GM21529 (cell line): ENCODE measurements around the gene XIRP2.

Source experiments
- ATAC-seq: cut with Tn5 transposase; IDR thresholded peaks from one replicate; pipeline ENCODE4 v1.9.1; 2021; ENCODE audit not compliant: unreplicated experiment

The XIRP2 gene

DNA sequence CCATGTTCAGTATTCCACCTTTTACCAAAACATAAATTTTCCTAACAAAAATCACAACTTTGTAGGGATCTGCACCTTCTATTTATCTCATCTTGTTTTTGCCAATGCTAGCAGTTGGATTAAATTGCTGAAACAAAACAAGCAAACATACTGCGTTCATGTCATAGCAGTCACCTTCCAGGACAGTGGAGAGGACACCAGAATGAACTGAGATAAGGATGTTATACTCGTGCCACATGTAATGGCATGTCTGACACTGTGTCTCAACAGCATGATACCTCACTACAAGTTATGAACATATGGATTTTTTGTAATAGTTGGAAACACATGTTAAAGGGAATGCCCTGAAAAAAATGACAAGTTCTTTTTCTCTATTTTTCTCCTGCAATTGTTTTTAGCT lies 245.3 kb downstream of the XIRP2 start:
- no peak for ATAC-seq

DNA sequence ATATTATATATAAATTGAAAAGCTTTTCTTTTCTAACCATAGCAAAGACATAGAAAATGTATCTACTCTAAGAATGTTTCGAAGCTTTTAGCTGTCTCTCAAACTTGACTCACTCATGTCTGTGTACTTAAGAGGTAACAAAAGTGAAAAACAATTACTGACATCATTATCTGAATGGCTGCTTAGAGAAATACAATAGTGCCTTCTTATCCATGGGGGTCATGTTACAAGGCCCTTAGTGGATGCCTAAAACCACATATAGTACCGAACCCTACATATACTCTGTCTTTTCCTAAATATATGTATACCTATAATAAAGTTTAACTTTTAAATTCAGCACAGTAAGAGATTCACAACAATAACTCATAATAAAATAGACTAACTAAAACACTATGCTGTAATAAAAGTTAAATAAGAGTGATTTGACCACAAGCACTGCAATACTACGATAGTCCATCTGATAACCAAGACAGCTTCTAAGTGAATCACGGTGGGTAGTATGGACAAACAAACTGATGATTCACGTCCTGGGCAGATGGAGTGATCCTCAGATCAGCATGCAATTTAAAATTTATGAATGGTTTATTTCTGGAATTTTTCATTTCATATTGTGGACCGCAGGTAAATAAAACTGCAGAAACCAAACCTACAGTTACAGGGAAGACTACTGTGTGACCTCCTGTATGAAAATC lies 246.2 kb downstream of the XIRP2 start:
- no peak for ATAC-seq

DNA sequence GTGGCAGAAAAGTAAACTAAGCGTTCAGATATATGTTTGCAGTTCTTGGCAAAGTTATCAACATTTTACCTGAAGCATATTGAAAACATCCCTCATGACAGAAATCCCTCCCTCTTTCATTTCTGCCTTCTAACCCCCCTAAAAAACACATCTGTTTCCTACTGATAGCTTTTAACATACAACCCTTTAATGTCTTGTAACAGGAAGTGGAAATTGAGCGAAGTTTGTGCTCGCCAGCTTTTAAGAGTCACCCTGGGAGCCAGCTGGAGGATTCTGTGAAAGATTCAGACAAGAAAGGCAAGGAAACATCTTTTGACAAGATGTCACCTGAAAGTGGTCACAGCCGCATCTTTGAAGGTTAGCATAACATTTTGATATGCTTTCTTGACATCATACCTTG lies 247.4 kb downstream of the XIRP2 start:
- no peak for ATAC-seq

DNA sequence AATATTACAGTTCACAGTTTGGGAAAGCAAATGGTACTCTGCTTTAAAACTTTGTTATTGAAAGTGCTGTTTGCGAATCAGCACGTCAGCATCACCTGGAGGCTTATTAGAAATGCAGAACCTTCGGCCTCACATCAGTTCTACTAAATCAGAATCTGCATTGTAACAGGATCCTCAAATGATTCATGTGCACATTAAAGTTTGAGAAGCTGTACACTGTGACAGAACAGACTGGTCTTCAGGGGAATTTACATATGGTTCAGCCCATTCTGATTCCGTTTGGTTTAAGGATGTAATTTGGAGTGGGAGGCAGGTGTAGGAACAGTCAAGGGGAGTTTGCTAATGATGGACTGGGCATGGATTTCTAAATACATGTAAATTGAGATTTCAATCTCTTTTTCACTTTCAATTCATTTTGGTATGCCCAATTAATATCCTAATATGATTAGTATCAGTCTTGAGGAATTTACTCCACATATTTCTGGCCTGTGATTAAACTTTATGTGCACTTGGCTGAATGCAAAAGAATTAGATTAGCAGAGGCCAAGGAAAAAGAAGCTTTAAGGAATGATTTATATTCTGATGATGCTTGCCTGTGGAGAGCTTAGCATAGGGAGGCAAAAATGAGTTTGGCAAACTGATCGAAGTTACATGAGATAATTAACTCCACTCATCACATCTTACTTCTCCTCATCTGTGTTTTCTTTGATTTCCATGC lies 248.8 kb downstream of the XIRP2 start:
- no peak for ATAC-seq

DNA sequence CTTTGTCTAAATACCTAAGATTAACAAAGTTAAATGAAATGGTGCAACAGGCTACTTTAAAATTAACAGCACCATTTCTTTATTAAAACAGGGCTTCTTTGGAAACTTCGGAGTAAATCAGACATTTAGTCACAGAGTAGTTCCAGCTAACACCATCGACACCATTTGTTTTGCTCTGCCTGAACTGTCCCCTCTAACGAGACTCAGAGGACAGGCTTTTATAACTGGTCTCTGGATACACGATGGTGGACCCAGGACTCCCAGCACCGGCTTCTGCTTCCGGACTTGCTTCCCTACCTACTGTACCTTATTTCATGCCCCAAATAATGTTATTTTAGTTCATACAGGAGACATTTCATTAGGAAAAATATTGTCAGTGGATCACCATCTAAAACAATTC lies 252.1 kb downstream of the XIRP2 start:
- no peak for ATAC-seq

DNA sequence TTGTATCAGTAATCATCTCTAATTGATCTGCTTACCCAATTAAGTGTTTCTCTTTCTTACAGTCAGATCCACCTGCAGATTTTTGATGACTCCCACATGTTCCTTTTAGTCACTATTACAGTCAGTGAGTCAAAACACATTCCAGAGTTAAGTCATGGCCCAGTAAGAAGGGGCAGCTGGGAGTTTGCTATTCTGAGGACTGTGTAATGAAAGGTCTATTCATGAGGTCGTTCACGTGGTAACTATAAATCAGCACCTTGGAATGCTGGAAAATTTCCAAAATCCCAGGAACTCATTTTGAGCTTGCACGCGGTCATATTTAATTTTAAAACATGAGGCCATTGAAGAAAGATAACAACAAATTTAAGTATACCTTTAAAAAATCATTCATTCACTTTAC lies 252.5 kb downstream of the XIRP2 start:
- ATAC-seq, result no peak

DNA sequence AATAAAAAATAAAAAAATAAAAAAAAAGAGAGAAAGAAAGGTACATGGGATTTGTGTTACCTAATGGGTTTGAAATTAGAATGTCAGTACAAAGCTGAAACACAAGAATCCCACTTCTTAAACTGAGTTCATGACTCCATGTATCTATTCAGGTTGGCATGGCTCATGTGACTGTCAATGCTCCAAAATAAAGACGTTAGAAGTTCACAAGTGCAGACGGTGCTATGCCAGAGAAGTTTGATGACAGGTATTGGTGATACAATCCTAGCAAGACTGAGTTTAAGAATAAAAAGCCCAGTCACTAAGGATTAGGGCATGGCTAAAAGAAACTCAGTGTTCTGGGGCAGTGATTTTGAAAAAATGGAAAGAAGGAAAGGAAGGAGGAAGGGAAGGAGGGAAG lies 254.3 kb downstream of the XIRP2 start:
- no peak for ATAC-seq

DNA sequence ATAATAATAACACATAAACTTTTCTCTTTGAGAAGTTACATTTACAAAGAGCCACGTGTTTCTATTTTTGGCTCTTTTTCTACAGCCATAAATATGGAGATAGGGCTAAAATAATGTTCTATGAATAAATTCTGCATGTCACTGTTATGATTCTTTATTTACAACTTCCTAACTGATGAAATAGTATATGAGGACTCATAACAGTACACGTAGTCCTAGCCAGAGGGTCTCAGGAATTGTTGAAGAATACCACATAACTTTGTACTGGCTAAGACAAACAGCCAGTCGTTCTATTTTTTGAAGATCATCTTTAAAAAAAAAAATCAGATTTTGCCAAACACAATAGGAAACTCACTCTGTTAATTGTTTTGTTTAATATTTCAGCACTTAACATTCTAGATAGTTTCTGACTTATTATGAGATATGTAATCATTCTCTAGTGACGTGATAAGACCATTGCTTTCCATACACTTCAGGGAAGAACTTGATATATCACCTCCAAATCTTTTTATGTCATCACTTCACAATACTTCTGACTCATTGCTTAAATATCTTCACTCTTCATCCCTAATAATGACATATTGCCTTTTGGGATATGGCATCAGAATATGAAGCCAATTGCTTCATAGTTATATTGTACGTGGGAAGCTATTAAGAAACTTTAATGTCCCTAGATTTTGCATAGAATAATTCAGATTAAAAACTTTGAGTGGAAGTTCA lies 256.1 kb downstream of the XIRP2 start:
- ATAC-seq, result no peak

DNA sequence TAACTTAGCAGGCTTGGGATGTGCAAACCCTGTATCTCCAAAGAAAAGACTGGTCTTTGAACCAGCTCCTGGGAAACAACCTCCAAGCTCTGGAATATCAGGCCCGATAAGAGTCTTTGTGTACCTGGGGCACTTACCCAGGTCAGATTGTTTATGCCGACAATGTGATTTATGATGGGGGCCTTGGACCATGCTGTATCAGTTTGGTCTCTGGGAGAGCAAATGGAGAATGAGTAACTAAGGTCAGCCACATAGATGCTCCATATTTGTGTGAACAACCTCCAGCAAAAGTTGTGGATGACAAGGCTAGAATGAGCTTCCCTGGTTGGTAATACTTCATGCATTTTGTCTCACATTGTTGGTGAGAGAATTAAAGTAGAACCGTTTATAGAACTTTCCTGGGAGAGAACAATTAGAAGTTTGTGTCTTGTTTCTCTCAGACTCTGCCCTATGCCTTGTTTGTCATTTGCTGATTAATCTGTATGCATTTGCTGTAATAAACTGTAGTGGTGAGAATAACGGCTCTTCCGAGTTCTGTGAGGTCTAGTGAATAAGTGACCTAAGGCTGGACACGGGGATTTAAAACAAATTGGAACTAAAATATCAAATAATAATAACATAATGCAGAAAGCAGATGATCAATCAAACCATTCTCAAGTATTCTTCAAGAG lies 259.1 kb downstream of the XIRP2 start:
- no peak for ATAC-seq

DNA sequence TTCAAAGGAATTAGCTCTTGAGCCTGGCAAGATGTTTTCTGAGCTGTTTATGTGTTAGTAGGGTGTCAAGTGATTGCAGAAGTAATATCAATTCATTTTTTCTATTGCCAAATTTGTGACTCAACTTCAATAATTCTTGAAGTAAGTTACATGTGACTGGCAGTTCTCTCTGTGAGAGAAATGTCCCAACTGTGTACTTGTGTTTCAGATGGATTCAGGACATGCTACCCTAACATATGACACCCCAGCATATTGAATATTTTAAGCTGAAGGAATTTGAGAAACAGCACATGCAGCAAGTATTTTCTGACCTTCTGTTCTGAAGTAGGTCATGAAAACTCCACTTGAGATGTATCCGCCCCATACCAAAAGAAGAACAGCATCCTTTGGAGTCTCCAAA lies 263.6 kb downstream of the XIRP2 start:
- no peak for ATAC-seq

DNA sequence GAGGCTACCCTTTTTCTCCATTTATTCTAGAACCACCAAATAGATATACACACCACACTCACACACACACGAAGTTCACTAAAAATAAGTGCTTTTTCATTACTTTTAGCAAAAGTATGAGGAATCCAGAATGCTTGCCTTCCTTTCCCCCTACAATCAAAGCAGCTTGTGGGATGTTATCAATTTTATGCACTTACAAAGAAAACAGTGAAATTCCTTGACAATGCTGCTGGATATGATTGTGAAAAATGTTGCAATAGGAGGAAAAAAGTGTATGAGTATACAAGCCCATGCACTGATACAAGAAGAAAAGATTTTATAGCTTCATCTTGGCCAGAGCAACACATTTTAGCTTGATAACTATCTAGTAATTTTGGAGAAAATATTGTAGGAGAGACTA lies 269.2 kb downstream of the XIRP2 start:
- ATAC-seq, result no peak

DNA sequence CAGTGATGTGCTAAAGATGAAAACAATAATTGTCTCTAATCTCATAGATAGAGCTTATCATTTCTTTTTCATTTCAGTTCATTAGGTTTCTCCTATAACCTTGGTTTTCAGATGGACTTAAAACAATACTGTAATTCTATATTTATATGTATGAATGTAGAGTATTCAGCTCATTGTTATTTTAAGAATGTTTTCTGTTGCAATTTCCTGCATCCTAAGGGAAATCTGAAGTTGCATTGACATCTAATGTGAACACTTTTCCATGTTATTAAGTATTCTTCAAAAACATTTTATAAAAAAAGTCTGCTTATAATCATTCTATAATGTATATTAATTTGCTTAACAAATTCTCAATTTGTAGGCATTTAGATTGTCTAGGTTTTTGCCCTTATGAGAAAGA lies 288.9 kb downstream of the XIRP2 start:
- ATAC-seq, result no peak

DNA sequence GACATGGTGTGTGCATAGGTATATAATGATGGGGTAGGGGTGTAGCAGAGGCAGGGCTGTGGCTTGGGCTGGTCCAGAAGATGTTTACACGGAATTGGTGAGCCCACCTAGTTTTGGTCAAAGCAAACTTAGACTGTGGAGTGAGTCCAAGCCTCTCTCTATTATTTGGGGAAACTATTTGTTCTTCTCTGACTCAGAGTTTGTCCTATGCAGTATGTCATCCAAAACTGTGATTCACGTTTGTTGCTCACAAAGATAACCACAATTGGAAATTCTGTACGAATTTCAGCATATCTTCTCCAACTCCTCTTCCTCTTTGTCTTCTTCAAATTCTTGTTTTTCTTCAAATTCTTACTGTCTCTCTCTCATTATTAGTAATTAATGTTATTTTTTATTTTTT lies 292.9 kb downstream of the XIRP2 start:
- no peak for ATAC-seq

DNA sequence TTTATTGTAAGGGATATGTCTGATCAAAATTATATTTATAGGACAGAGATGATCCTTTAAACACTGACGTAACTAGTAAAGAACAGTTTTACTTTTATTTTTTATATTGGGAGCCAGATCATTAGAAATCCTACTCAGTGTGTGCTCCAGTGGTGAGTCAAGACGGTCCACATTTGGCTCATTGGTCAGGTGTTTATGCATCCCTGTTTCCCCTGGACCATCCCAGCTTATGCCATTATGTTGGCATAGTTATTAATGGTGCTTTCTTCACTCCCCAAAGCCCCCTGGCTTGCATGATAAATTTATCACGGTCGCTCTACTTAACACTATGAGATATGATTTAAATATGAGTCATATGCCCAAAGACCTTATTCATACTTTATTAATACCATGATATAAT lies 293.4 kb downstream of the XIRP2 start:
- ATAC-seq, result no peak

DNA sequence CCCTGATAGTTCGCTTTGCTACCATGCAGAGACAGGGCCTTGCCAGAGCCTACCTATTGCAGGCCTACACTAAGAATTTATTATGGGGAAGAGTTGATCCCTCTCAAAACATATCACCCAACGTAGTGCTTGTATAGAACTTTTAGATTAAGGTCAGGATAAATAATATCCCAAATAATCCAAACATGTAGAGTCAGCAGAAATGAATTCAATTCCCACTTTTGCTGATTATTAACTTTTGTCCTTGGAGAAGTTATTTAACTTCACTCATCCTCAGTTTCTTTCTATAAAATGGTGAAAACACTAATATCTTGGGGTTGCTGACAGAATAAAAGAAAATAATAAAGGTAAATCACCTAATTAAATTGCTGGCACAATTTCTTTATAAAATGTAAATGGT lies 294.1 kb downstream of the XIRP2 start:
- ATAC-seq, result no peak

DNA sequence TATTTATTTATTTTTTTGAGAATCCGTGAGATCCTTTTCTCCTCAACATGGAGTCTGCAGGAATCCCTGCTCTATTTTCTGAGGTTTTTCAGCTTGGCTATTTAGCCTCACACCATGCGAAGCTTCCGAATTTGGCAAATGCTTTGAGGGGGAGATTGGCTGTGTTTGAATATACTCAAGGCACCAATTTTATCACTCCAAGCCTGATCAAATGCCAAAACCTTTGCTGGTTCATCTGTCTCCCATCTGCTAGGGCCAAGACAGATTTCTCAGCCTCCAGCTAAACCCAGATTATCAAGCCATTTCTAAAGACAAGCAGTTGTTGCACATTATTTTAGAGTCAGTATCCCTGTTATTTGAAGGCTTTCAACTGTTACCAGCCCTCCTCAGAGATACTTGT lies 295.7 kb downstream of the XIRP2 start:
- ATAC-seq, result no peak

DNA sequence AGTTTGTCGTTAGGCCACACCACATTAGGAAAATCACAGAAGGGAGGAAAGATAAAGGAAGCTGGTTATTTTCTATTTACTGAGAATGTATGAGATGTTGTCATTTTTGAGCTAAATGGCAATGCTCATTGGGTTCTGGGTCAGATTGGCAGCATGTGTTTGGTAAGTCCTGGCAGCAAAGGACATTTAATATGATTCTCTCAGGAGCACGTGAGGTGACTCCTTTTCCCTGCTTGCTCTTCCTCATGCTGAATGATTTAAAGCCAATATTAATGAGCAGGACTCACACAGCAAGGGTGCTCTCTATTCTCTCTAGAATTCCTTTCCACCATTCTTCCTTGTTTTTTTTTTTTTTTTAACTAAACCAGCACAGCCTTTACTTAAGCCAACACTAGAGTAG lies 298.2 kb downstream of the XIRP2 start:
- ATAC-seq, result no peak

DNA sequence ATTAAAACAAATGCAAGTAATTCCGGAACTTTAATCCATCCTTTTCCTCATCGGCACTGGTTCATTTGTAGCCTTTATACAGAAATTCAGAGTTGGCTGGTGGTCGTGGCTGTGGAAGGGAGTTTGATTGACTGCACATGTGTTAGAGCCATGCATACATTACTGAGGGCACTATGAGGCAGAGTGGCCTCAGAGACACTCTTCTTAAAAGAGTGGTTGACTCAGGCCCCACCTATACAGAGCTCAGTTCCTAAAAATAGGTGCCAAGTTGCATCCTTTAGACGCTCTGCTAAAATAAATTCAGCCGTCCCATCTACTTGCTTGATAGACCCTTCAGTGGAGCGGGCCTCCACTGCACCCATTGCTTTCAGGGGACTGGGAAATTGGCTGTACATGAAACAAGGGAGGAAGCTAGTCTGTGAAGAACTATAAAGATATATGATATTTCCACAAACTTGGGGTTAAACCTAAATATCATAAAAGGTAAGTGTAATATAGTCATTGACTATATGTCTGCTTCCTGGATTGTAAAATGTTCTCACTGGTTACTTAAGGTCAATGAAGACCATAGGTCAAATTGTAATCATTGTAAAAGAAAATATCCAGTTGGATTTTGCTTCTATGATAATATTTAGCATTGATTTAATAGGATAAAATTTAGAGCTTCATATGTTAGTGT lies 298.9 kb downstream of the XIRP2 start:
- ATAC-seq, result no peak

DNA sequence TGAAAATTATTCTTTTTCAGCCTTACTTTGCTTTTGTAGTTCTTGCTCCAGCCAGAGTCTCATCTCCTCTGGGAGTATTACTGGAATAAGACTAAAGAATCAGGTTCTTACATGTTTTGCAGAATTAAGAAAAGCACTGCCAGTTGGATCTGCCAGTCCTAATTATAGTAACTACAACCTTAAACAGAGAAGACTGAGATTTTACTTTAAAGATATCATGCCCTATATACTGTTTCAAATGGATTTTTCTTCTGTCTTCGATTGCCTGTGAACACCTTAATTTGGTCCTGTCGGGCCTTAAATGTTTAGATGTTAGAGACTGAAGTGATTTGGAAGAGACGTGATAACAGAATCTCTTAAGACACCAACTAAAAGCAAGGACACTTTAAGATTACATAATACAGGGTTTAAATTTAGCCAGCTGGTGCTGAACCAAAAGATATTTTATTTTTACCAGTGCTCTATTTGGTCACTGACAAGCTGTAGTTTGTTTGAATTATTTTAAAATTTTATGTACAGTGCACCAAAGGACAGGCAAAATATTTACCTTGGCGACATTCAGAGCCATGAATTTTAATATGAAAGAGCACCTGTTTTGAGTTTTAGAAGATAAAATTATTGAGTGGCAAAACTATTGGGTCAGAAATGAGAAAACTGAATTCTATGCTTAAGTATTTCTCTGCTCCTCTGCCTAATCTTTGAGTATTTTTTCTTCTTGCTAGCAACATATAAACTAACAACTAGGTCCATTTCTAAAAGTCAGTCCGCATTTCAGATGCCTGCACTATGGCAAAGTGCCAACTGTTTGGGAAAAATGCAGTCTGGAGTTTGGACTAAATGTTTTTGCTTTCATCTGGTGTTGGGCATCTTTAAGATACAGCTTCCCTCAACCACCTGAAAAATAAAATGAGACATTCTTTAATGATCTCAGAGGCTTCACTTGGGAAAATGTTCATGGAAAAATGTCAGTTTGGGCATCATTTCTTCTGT lies 300.0 kb downstream of the XIRP2 start:
- no peak for ATAC-seq

DNA sequence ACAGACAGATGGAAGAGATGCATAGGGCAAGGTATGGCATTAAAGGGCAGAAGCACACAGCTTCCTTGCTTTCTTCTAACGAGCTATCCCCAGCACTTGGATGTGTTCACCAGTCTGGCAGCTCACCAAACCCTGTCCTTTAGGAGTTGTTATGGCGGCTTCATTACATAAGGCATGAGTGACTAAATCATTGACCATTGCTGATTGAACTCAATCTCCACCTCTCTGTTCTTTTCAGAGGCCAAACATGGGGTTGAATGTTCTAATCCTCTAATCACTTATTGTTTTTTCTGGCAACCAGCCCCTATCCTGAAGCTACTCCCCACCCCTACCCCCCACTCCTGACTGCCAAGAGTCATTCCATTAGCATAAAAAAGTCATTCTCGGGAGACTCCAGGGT lies 301.8 kb downstream of the XIRP2 start:
- no peak for ATAC-seq
